Thoracic aorta (tissue), 2 donors: ENCODE measurements around the gene EML3. TPM values are rescaled to one million over a fixed set of nuclear protein-coding genes. Genes with fewer than 3 reads are reported as not detected.
A peak's percentile ranks its signal among the peaks of the same experiment; 100 is the strongest.
"Not testable (repeated sequence)": the region's sequence is repeated elsewhere in the genome, so short reads cannot be mapped to it uniquely, and the experiment has no call there.

Source experiments
- ATAC-seq: fragments of 150-250 bp; one replicate; pipeline ENCODE4 v1.8.0; 2017; ENCODE audit warnings: low read depth; ENCODE audit not compliant: insufficient number of reproducible peaks, low FRiP score
- DNase-seq: peaks from one replicate; pipeline ENCODE4 v3.0.0-alpha.2; 2020; ENCODE audit warnings: low spot score
- H3K27ac ChIP-seq, 2 donors: fragments of 200-600 bp; sonication (generic); 1 replicate in 1 of 2; 2 replicates in 1 of 2; pipeline ENCODE4 v1.5.1; 2016; ENCODE audit warnings: mild to moderate bottlenecking in 2 of 2, moderate library complexity in 2 of 2
- H3K27me3 ChIP-seq: fragments of 200-600 bp; sonication (generic); replicated peaks from 2 replicates; pipeline ENCODE4 v1.6.0; 2016; ENCODE audit warnings: mild to moderate bottlenecking; ENCODE audit not compliant: insufficient read depth
- H3K36me3 ChIP-seq: fragments of 200-600 bp; sonication (generic); one replicate; pipeline ENCODE4 v1.5.1; 2016
- H3K4me1 ChIP-seq, 2 donors: fragments of 200-600 bp; sonication (generic); 1 replicate in 1 of 2; 2 replicates in 1 of 2; pipeline versions ENCODE4 v1.5.1 to v1.6.0; 2016; ENCODE audit warnings: low read depth in 2 of 2, mild to moderate bottlenecking in 1 of 2; ENCODE audit not compliant: control insufficient read depth in 1 of 2
- H3K4me3 ChIP-seq: fragments of 200-600 bp; sonication (generic); 2 replicates; pipeline ENCODE4 v1.5.1; 2016; ENCODE audit warnings: mild to moderate bottlenecking
- H3K9me3 ChIP-seq: fragments of 200-600 bp; sonication (generic); 2 replicates; pipeline ENCODE4 v1.5.1; 2016
- total RNA-seq, 2 donors: library from RNA; depleted of rRNA; stranded (reverse); fragments of >200 nt; gene quantifications; one replicate each; pipeline versions ENCODE4 v1.1.0 to v1.2.3, GENCODE V29; 2016
- TF ChIP-seq, protein P1 (sequence below): fragments of 200-600 bp; sonication (generic); IDR thresholded peaks from one replicate; pipeline ENCODE4 v1.5.1; 2019; ENCODE audit warnings: antibody characterized with exemption

The EML3 gene
- total RNA-seq, 2 donors from 2014 or later, result 106 to 111 TPM

DNA sequence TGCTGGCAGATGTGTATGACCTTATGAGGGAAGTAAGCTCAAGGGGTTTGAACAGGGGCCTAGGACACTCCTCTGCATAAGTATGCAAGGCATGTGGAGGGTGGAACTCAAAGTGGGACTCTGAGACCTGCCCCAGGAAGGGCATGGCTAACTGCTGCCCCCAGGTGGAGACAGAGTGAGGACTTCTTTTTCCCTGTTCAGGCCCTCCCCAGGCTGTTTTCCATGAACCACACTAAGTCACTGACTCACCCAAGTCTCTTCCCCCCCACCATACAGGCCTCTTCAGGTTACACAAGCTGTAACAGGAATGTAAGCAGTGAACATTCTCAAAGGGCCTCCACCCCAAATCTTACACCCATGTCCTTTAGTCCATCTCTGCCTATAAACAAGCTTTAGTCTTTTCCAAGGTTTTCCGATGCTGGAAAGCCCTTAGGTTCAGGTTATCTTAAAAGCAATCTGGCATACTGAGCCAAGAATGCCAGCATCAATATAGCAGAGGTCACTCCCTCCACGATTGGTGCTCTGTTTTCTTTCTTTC, 51.9 kb downstream of the EML3 start:
- TF ChIP-seq, protein P1, sequence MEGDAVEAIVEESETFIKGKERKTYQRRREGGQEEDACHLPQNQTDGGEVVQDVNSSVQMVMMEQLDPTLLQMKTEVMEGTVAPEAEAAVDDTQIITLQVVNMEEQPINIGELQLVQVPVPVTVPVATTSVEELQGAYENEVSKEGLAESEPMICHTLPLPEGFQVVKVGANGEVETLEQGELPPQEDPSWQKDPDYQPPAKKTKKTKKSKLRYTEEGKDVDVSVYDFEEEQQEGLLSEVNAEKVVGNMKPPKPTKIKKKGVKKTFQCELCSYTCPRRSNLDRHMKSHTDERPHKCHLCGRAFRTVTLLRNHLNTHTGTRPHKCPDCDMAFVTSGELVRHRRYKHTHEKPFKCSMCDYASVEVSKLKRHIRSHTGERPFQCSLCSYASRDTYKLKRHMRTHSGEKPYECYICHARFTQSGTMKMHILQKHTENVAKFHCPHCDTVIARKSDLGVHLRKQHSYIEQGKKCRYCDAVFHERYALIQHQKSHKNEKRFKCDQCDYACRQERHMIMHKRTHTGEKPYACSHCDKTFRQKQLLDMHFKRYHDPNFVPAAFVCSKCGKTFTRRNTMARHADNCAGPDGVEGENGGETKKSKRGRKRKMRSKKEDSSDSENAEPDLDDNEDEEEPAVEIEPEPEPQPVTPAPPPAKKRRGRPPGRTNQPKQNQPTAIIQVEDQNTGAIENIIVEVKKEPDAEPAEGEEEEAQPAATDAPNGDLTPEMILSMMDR, result peak; percentile 76
- Histone ChIP-seq H3K27ac (peak overlapping the region; percentile 84 to 87), H3K27me3 (no peaks in the 10 kb centered on the region), H3K4me3 (peak overlapping the region; percentile 3), H3K4me1 (peaks cover 28 to 36% of the 10 kb centered on the region in 2 donors), H3K36me3 (peaks cover 19% of the 10 kb centered on the region), H3K9me3 (no peaks in the 10 kb centered on the region)
- ATAC-seq (peak; percentile 91), DNase-seq (peak; percentile 83)

DNA sequence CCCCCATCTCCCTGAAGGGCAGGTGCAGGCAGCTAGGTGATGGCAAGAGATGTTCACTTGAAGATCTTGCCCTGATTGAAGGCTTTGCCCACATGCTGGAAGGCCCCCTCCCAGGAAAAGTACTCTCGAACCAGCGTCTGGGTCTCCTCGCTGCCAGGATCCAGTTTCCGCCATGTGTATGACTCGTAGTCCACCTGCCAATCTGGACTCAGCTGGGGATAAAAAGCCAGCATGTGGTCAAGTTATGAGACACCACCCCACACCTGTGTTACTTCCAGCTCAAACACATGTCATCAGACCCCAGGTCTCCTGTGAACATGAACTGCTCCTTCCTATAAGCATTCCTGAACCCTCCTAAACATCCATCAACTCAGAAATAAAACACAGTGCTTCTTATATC, 52.9 kb downstream of the EML3 start:
- H3K4me3 ChIP-seq, H3K9me3 ChIP-seq, H3K27me3 ChIP-seq, ATAC-seq, DNase-seq: not testable (repeated sequence)
- Histone ChIP-seq H3K27ac (peak overlapping the region; percentile 74 to 87), H3K4me1 (peaks cover 37 to 46% of the 10 kb centered on the region in 2 donors), H3K36me3 (peaks cover 16% of the 10 kb centered on the region)

DNA sequence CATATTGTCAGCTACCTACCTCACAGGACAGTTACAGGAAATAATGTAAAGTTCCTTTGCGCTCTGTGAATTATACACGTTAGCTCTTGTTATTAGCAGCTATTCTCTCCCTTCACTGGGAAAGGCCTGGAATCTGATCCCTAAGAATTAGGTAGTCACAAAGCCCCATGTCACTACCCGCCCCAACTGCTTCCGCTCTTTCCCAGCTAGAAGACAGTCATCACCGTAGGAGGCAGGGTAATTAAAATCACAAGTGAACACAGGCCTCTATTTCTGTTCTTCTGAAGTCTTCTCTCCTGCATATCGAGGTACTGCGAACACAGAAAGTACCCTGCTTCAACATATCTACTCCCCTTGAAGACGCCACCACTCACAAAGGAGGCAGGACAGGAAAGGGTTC, 53.4 kb downstream of the EML3 start:
- Histone ChIP-seq H3K27ac (peak overlapping the region in 1 of 2 donors; percentile 87), H3K4me1 (peaks cover 41 to 50% of the 10 kb centered on the region in 2 donors)
- TF ChIP-seq, protein P1, result no peak

DNA sequence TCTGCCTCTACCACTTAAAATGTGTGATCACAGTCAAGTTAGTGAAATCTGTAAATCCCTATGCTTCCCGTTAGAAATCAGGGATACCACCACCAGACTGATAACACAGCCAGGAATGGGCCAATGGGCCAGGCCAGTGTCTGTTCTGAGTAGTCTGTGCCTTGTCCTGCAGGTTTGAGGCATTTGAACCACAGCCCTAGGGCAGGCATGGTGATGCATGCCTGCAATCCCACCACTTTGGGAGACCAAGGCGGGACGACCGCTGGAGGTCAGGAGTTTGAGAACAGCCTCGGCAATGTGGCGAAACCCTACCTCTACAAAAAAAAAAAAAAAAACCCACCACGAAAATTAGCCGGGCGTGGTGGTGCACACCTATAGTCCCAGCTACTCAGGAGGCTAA, 53.9 kb downstream of the EML3 start:
- Histone ChIP-seq H3K4me3 (no peak overlapping the region), H3K27ac (peak overlapping the region in 1 of 2 donors; percentile 87), H3K9me3 (no peaks in the 10 kb centered on the region), H3K4me1 (peaks cover 47 to 55% of the 10 kb centered on the region in 2 donors), H3K27me3 (no peaks in the 10 kb centered on the region), H3K36me3 (peaks cover 13% of the 10 kb centered on the region)
- no peak for ATAC-seq
- TF ChIP-seq, protein P1, result no peak
- no peak for DNase-seq

More for the DNA sequence above, 53.4 kb downstream of the EML3 start:
- H3K36me3 ChIP-seq, result peaks cover 16% of the 10 kb centered on the region
- H3K4me3 ChIP-seq, result no peak overlapping the region
- ATAC-seq (no peak), DNase-seq (no peak)
- no peaks in the 10 kb centered on the region for H3K27me3 ChIP-seq
- no peaks in the 10 kb centered on the region for H3K9me3 ChIP-seq

GRCh38 chr11:62556875-62557631, 55.5 kb downstream of the EML3 start:
- ATAC-seq, result no peak
- TF ChIP-seq, protein P1, result no peak
- Histone ChIP-seq H3K4me3 (peak overlapping the region; percentile 57), H3K36me3 (peaks cover 12% of the 10 kb centered on the region), H3K4me1 (peaks cover 57 to 69% of the 10 kb centered on the region in 2 donors), H3K9me3 (no peaks in the 10 kb centered on the region), H3K27ac (peak overlapping the region; percentile 98 to 100), H3K27me3 (no peaks in the 10 kb centered on the region)
- DNase-seq, result no peak
